Measurements from ENCODE around the gene TNPO1. TPM values are rescaled to one million over a fixed set of nuclear protein-coding genes. Genes with fewer than 3 reads are reported as not detected.

TNPO1 gene
- polyA plus RNA-seq, 2 of the 4 experiments (the other 2 are of a cell fraction) = 199 to 350 TPM

DNA sequence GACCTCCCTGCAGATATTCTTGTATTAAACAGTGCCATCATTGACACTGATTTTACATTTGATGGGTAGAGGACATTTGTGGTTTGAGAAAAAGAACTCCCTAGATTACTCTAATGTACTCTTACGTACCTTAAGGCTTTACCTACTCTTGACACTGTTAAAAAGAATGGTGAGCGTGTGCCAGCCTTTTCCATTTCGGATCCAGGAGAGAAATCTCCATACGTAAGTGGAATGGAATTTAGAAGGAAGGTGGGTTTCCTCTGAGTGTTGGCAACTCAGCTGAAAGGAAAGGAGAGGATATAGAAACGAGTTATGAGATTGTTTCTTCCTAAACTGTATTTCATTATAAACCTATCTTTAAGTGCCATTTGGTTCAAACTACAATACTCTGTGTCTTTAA is 40.9 kb downstream of the TNPO1 start:
- 88% methylated on average over 5 of the region's 5 CpGs for WGBS (ENCODE audit: missing lambda C conversion rate)
- no peak overlapping the region for H3K4me3 ChIP-seq
- ATAC-seq (no peak), DNase-seq (ENCODE audit: low read depth in 1 of 2, low spot score in 1 of 2) (no peak), FAIRE-seq (no peak)
- POLR2A ChIA-PET = no interaction called here
- CTCF ChIA-PET = no interaction called here
- no peak for TF ChIP-seq HOXB13 (CRISPR knock-in tag; IDR thresholded peaks at IDR 0.05; ENCODE audit: low read depth)
- TF ChIP-seq FOXS1 (CRISPR knock-in tag; IDR thresholded peaks at IDR 0.05) = no peak
- TF ChIP-seq, protein P1, sequence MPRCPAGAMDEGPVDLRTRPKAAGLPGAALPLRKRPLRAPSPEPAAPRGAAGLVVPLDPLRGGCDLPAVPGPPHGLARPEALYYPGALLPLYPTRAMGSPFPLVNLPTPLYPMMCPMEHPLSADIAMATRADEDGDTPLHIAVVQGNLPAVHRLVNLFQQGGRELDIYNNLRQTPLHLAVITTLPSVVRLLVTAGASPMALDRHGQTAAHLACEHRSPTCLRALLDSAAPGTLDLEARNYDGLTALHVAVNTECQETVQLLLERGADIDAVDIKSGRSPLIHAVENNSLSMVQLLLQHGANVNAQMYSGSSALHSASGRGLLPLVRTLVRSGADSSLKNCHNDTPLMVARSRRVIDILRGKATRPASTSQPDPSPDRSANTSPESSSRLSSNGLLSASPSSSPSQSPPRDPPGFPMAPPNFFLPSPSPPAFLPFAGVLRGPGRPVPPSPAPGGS (IDR thresholded peaks at IDR 0.05) = no peak
- TF ChIP-seq POLR2AphosphoS2 (conservative IDR thresholded peaks at IDR 0.05; ENCODE audit: low read length) = no peak
- no peak for TF ChIP-seq HOXB5 (CRISPR knock-in tag; IDR thresholded peaks at IDR 0.05)
- TF ChIP-seq ZC3H11A (IDR thresholded peaks at IDR 0.05) = no peak
- no peak for TF ChIP-seq MYC (IDR thresholded peaks at IDR 0.05; ENCODE audit: borderline replicate concordance, low read length)
- no peak for TF ChIP-seq CTCF (IDR thresholded peaks at IDR 0.05)
- TF ChIP-seq ZFP36 (IDR thresholded peaks at IDR 0.05; ENCODE audit: borderline replicate concordance, partially characterized antibody) = no peak
- no peak for TF ChIP-seq CEBPB (IDR thresholded peaks at IDR 0.05)
- H3K27ac ChIP-seq = no peak overlapping the region
- no peak overlapping the region for H3K4me2 ChIP-seq
- H3K9me3 ChIP-seq = no peaks in the 10 kb centered on the region
- H3K4me1 ChIP-seq = peaks cover 78% of the 10 kb centered on the region

- H3K4me2 ChIP-seq = peak overlapping the region; percentile 6; the same call in 1 of the 3 replicates
- no peaks in the 10 kb centered on the region for H3K9me3 ChIP-seq
- 55% methylated on average over 1 of the region's 1 CpG for WGBS (ENCODE audit: missing lambda C conversion rate)
- ChIA-PET CTCF (no interaction called here), POLR2A (no interaction called here)
- TF ChIP-seq ZSCAN20 (CRISPR knock-in tag; IDR thresholded peaks at IDR 0.05) (no peak), ATOH8 (CRISPR knock-in tag; IDR thresholded peaks at IDR 0.05; ENCODE audit: low read depth) (no peak), CTCF (IDR thresholded peaks at IDR 0.05) (no peak), FOXS1 (CRISPR knock-in tag; IDR thresholded peaks at IDR 0.05) (no peak), HOXB5 (CRISPR knock-in tag; IDR thresholded peaks at IDR 0.05) (no peak), MAZ (IDR thresholded peaks at IDR 0.05; ENCODE audit: borderline replicate concordance, low read depth, low read length) (no peak), ESRRA (IDR thresholded peaks at IDR 0.05; ENCODE audit: borderline replicate concordance, low read length) (no peak), MAX (IDR thresholded peaks at IDR 0.05) (no peak), TP53 (CRISPR knock-in tag; IDR thresholded peaks at IDR 0.05) (no peak), NFE2L2 (conservative IDR thresholded peaks at IDR 0.05; ENCODE audit: low read length) (no peak), CBX2 (IDR thresholded peaks at IDR 0.05; ENCODE audit: borderline replicate concordance, low read depth) (no peak), KDM1A (IDR thresholded peaks at IDR 0.05; ENCODE audit: low read depth) (no peak), SMC3 (IDR thresholded peaks at IDR 0.05) (no peak), RNF2 (IDR thresholded peaks at IDR 0.05; ENCODE audit: borderline replicate concordance, low read depth) (no peak), GATA3 (IDR thresholded peaks at IDR 0.05; ENCODE audit: borderline replicate concordance) (no peak), HDAC2 (IDR thresholded peaks at IDR 0.05) (no peak), NR3C1 (IDR thresholded peaks at IDR 0.05) (no peak), TFCP2L1 (CRISPR knock-in tag; IDR thresholded peaks at IDR 0.05) (no peak), HEYL (CRISPR knock-in tag; IDR thresholded peaks at IDR 0.05) (no peak)
- H3K4me3 ChIP-seq = no peak overlapping the region
- DNase-seq (ENCODE audit: low read depth in 1 of 2, low spot score in 1 of 2) (no peak), ATAC-seq (peak in 1 of 2 experiments; percentile 25; a peak in 2 of 6 replicates), FAIRE-seq (peak; percentile 18)
- H3K4me1 ChIP-seq = peaks cover 61% of the 10 kb centered on the region
- no peak overlapping the region for H3K27ac ChIP-seq
These were observed 42.7 kb downstream of the TNPO1 start for GRCh38 chr5:72859127-72859526.

All from A549 (cell line).